AG04450 (cell line): ENCODE measurements around the gene C7. TPM values are rescaled to one million over a fixed set of nuclear protein-coding genes. Genes with fewer than 3 reads are reported as not detected.

Experiments used
- CTCF ChIA-PET: fragments of 300-600, 350-600 bp; formaldehyde crosslinking; extraction: SDS; loops from one replicate; lab custom pipeline; 2022; ENCODE audit warnings: antibody characterized with exemption, inconsistent platforms; lab: Charles Lee
- POLR2A ChIA-PET: fragments of 350-600 bp; formaldehyde crosslinking; extraction: SDS; loops from one replicate; lab custom pipeline; 2021; ENCODE audit warnings: antibody characterized with exemption, inconsistent platforms; lab: Yijun Ruan, JAX
- DNase-seq: peaks from one replicate; pipeline ENCODE4 v3.0.0-alpha.2; 2011; ENCODE audit warnings: low read depth, low spot score
- H3K27ac ChIP-seq: one replicate; pipeline ENCODE4 v1.5.1; 2012; ENCODE audit warnings: low read depth, low read length, control low read depth
- H3K27me3 ChIP-seq: one replicate; pipeline ENCODE4 v1.6.0; 2012; ENCODE audit warnings: low read length; ENCODE audit not compliant: control insufficient read depth, insufficient read depth
- H3K4me3 ChIP-seq: 2 replicates; pipeline ENCODE4 v1.5.1; 2011; ENCODE audit warnings: mild to moderate bottlenecking, low read depth, low read length, control low read depth
- H3K9me3 ChIP-seq: 2 replicates; pipeline ENCODE4 v1.5.1; 2012; ENCODE audit warnings: low read length; ENCODE audit not compliant: control insufficient read depth, insufficient read depth
- polyA plus RNA-seq: library from polyadenylated mRNA; depleted of rRNA; stranded (reverse); fragments of >200 nt; gene quantifications from 2 replicates; pipeline ENCODE4 v1.2.3, GENCODE V29; 2011
- TF ChIP-seq, protein P1 (sequence below): IDR thresholded peaks from 2 replicates; pipeline ENCODE4 v1.5.1; 2011; ENCODE audit warnings: low read depth, low read length, control low read depth, inconsistent platforms

The C7 gene
- polyA plus RNA-seq, 1 experiment, result 14.4 TPM

DNA sequence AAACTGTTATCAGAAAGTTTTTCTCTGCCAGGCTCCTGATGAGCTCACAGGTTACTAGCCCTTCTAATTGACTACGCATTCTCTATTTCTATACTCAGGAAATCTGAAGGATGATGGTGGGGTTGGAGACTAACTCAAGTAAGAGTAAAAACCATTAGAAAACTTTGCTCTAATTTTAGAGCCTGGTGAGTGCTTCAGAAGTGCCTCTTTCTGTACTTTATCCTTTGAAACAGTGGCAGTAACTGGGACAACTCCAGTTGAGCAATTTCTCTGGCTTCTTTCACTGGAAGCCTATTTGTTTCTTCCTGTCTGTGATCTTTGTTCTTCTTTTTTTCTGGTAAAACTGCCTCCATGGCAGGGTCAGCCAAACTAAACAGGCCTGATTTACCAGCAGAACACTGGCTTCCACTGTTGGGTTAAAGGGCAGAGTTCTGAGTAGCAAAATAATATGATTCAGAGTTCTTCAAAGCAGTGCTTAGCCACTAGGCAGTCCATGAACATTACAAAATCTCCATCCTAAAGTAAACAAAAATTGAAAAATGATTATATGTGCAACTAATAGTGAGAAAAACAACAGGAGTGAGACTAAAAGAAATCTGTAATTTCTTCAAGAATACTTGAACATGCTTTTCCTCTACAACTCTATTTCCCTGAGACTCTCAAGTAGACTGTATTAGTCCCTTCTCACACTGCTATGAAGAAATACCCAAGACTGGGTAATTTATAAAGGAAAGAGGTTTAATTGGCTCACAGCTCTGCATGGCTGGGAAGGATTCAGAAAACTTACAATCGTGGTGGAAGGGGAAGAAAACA lies 82.1 kb downstream of the C7 start:
- CTCF ChIA-PET, result no interaction called here
- POLR2A ChIA-PET, result no interaction called here
- DNase-seq, result peak; percentile 57
- TF ChIP-seq, protein P1, sequence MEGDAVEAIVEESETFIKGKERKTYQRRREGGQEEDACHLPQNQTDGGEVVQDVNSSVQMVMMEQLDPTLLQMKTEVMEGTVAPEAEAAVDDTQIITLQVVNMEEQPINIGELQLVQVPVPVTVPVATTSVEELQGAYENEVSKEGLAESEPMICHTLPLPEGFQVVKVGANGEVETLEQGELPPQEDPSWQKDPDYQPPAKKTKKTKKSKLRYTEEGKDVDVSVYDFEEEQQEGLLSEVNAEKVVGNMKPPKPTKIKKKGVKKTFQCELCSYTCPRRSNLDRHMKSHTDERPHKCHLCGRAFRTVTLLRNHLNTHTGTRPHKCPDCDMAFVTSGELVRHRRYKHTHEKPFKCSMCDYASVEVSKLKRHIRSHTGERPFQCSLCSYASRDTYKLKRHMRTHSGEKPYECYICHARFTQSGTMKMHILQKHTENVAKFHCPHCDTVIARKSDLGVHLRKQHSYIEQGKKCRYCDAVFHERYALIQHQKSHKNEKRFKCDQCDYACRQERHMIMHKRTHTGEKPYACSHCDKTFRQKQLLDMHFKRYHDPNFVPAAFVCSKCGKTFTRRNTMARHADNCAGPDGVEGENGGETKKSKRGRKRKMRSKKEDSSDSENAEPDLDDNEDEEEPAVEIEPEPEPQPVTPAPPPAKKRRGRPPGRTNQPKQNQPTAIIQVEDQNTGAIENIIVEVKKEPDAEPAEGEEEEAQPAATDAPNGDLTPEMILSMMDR, result no peak
- no peaks in the 10 kb centered on the region for H3K9me3 ChIP-seq
- H3K27me3 ChIP-seq, result no peaks in the 10 kb centered on the region
- H3K4me3 ChIP-seq, result no peak overlapping the region
- H3K27ac ChIP-seq, result no peak overlapping the region

DNA sequence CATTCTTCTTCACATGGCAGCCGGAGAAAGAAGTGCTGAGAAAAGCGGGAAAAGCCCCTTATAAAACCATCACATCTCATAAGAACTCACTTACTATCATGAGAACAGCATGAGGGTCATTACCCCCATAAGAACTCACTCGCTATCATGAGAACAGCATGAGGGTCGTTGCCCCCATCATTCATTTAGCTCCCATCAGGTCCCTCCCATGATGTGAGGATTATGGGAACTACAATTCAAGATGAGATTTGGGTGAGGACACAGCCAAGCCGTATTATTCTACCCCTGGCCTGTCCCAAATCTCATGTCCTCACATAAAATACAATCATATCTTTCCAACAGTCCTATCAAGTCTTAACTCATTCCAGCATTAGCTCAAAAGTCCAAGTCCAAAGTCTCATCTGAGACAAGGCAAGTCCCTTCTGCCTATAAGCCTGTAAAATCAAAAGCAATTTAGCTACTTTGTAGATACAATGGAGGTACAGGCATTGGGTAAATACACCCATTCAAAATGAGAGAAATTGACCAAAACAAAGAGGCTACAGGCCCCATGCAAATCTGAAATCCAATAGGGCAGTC lies 82.8 kb downstream of the C7 start:
- CTCF ChIA-PET, result no interaction called here
- TF ChIP-seq, protein P1, result no peak
- no peaks in the 10 kb centered on the region for H3K27me3 ChIP-seq
- POLR2A ChIA-PET, result no interaction called here
- H3K27ac ChIP-seq, result no peak overlapping the region
- no peaks in the 10 kb centered on the region for H3K9me3 ChIP-seq
- no peak for DNase-seq
- H3K4me3 ChIP-seq, result no peak overlapping the region

- DNase-seq, result no peak
- CTCF ChIA-PET, result interaction anchor here (1.7 kb wide), 1 partner anchor 91 kb away, joined by 5 read pairs; no protein-coding TSS in a partner anchor
- POLR2A ChIA-PET, result no interaction called here
- TF ChIP-seq, protein P1, result no peak
- H3K27ac ChIP-seq, result no peak overlapping the region
- no peaks in the 10 kb centered on the region for H3K27me3 ChIP-seq
- H3K9me3 ChIP-seq, result no peaks in the 10 kb centered on the region
- no peak overlapping the region for H3K4me3 ChIP-seq
These were observed 86.7 kb downstream of the C7 start for GRCh38 chr5:40995801-40996586.

GRCh38 chr5:40999142-40999541 lies 89.8 kb downstream of the C7 start:
- H3K4me3 ChIP-seq, result no peak overlapping the region
- no peaks in the 10 kb centered on the region for H3K27me3 ChIP-seq
- no peaks in the 10 kb centered on the region for H3K9me3 ChIP-seq
- TF ChIP-seq, protein P1, result no peak
- no peak overlapping the region for H3K27ac ChIP-seq
- ChIA-PET CTCF (no interaction called here), POLR2A (no interaction called here)
- no peak for DNase-seq
